Neural cell (in vitro differentiated cells): ENCODE measurements around the gene TOR1AIP1. TPM values are rescaled to one million over a fixed set of nuclear protein-coding genes. Genes with fewer than 3 reads are reported as not detected.

Experiments
- H2AFZ ChIP-seq: fragments of 200-600, 300-800 bp; sonication (generic), shearing (Covaris generic); 2 replicates; pipeline ENCODE4 v1.6.0; 2014; ENCODE audit warnings: low read depth, mild to moderate bottlenecking, antibody characterized with exemption, low read length, moderate library complexity
- H3F3A ChIP-seq: fragments of 200-600 bp; shearing (Covaris generic); 2 replicates; pipeline ENCODE4 v1.6.1; 2016; ENCODE audit warnings: mild to moderate bottlenecking, moderate library complexity, mixed read lengths, antibody characterized with exemption, low read length; ENCODE audit not compliant: insufficient read depth, poor library complexity, severe bottlenecking
- H3K27ac ChIP-seq: fragments of 200-600, 300-800 bp; sonication (generic), shearing (Covaris generic); 2 replicates; pipeline ENCODE4 v1.5.1; 2014; ENCODE audit warnings: mild to moderate bottlenecking, low read length, moderate library complexity
- H3K27me3 ChIP-seq: fragments of 300-800, 200-600 bp; sonication (generic), shearing (Covaris generic); 2 replicates; pipeline ENCODE4 v1.6.0; 2014; ENCODE audit warnings: mild to moderate bottlenecking, low read depth, low read length, moderate library complexity; ENCODE audit not compliant: insufficient read depth
- H3K36me3 ChIP-seq: fragments of 300-800, 200-600 bp; sonication (generic), shearing (Covaris generic); 2 replicates; pipeline ENCODE4 v1.5.1; 2014; ENCODE audit warnings: mild to moderate bottlenecking, antibody characterized with exemption, low read length, moderate library complexity; ENCODE audit not compliant: insufficient read depth
- H3K4me2 ChIP-seq: fragments of 300-800, 200-600 bp; sonication (generic), shearing (Covaris generic); 2 replicates; pipeline ENCODE4 v1.6.0; 2014; ENCODE audit warnings: mild to moderate bottlenecking, low read length
- H3K4me3 ChIP-seq: fragments of 300-800, 200-600 bp; sonication (generic), shearing (Covaris generic); 2 replicates; pipeline ENCODE4 v1.5.1; 2014; ENCODE audit warnings: mild to moderate bottlenecking, low read length, moderate library complexity
- H3K79me2 ChIP-seq: fragments of 200-600 bp; shearing (Covaris generic); replicated peaks from 2 replicates; pipeline ENCODE4 v1.6.0; 2014; ENCODE audit warnings: mild to moderate bottlenecking, low read length, moderate library complexity; ENCODE audit not compliant: insufficient read depth
- H3K9ac ChIP-seq: fragments of 300-800, 200-600 bp; sonication (generic), shearing (Covaris generic); 2 replicates; pipeline ENCODE4 v1.6.1; 2016; ENCODE audit warnings: mild to moderate bottlenecking, low read length, mixed read lengths
- H3K9me2 ChIP-seq: fragments of 200-600 bp; shearing (Covaris generic); 2 replicates; pipeline ENCODE4 v1.6.1; 2016; ENCODE audit warnings: mild to moderate bottlenecking, low read length, mixed read lengths; ENCODE audit not compliant: insufficient read depth
- H3K9me3 ChIP-seq: fragments of 200-600, 300-800 bp; sonication (generic), shearing (Covaris generic); 2 replicates; pipeline ENCODE4 v1.6.1; 2016; ENCODE audit warnings: mild to moderate bottlenecking, mixed run types, low read length, moderate library complexity, mixed read lengths
- H4K20me1 ChIP-seq: fragments of 200-600 bp; shearing (Covaris generic); 2 replicates; pipeline ENCODE4 v1.6.1; 2016; ENCODE audit warnings: mild to moderate bottlenecking, mixed run types; ENCODE audit not compliant: insufficient read depth
- EP300 ChIP-seq: fragments of 450-650 bp; conservative IDR thresholded peaks from 2 replicates; pipeline ENCODE4 v1.6.1; 2014; ENCODE audit warnings: antibody characterized with exemption, mild to moderate bottlenecking, moderate library complexity; ENCODE audit not compliant: poor library complexity, severe bottlenecking
- EZH2 ChIP-seq: fragments of 200-600, 300-800 bp; shearing (Covaris generic), sonication (generic); IDR thresholded peaks from 2 replicates; pipeline ENCODE4 v1.6.1; 2014; ENCODE audit warnings: antibody characterized with exemption, low read length, borderline replicate concordance, mild to moderate bottlenecking; ENCODE audit not compliant: insufficient read depth, poor library complexity, severe bottlenecking
- MXI1 ChIP-seq: fragments of 450-650 bp; conservative IDR thresholded peaks from 2 replicates; pipeline ENCODE4 v1.6.1; 2014; ENCODE audit warnings: antibody characterized with exemption, mild to moderate bottlenecking; ENCODE audit not compliant: poor library complexity, severe bottlenecking
- POLR2AphosphoS5 ChIP-seq: IDR thresholded peaks from 2 replicates; pipeline ENCODE4 v1.6.1; 2012
- RAD21 ChIP-seq: fragments of 450-650 bp; conservative IDR thresholded peaks from 2 replicates; pipeline ENCODE4 v1.6.1; 2014; ENCODE audit warnings: antibody characterized with exemption, mild to moderate bottlenecking, moderate library complexity
- SMC3 ChIP-seq: fragments of 450-650 bp; conservative IDR thresholded peaks from 2 replicates; pipeline ENCODE4 v1.6.1; 2014; ENCODE audit warnings: antibody characterized with exemption, mild to moderate bottlenecking, moderate library complexity; ENCODE audit not compliant: poor library complexity
- TAF1 ChIP-seq: IDR thresholded peaks from 2 replicates; pipeline ENCODE4 v1.6.1; 2012; ENCODE audit warnings: low read depth
- polyA plus RNA-seq: library from polyadenylated mRNA; depleted of rRNA; stranded (reverse); fragments of >200 nt; gene quantifications from 2 replicates; pipeline ENCODE4 v1.2.3, GENCODE V29; 2014
- TF ChIP-seq, protein P1 (sequence below): fragments of 450-650 bp; IDR thresholded peaks from 2 replicates; pipeline ENCODE4 v1.5.1; 2014; ENCODE audit warnings: antibody characterized with exemption, mild to moderate bottlenecking, moderate library complexity; ENCODE audit not compliant: poor library complexity, severe bottlenecking
- TF ChIP-seq, protein P2 (sequence below): IDR thresholded peaks from 2 replicates; pipeline ENCODE4 v1.6.1; 2012; ENCODE audit warnings: borderline replicate concordance

TOR1AIP1 gene
- polyA plus RNA-seq, 1 donor from 2014 or later, result 10.4 TPM

DNA sequence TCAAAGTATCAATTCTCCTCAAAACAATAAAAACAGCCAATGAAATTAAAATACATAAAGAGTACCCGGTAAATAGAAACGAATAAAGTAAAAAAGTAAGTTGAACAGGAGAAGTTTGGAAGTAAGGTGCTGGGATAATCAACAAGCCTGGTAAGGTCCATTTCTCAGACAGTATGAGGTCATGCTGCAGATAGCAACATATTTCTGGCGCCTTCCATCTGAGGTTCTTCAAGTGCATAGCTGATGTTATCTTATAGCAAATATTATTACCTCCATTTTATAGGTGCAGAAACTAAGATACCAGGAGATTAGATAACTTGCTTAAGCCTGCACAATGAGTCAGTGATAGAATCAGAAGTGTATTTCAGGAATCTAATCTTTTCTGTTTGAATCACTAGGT, 48.8 kb downstream of the TOR1AIP1 start:
- TF ChIP-seq EP300 (no peak), SMC3 (no peak), RAD21 (no peak), EZH2 (no peak), POLR2AphosphoS5 (no peak), MXI1 (no peak), TAF1 (no peak)
- TF ChIP-seq, protein P1, sequence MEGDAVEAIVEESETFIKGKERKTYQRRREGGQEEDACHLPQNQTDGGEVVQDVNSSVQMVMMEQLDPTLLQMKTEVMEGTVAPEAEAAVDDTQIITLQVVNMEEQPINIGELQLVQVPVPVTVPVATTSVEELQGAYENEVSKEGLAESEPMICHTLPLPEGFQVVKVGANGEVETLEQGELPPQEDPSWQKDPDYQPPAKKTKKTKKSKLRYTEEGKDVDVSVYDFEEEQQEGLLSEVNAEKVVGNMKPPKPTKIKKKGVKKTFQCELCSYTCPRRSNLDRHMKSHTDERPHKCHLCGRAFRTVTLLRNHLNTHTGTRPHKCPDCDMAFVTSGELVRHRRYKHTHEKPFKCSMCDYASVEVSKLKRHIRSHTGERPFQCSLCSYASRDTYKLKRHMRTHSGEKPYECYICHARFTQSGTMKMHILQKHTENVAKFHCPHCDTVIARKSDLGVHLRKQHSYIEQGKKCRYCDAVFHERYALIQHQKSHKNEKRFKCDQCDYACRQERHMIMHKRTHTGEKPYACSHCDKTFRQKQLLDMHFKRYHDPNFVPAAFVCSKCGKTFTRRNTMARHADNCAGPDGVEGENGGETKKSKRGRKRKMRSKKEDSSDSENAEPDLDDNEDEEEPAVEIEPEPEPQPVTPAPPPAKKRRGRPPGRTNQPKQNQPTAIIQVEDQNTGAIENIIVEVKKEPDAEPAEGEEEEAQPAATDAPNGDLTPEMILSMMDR, result no peak
- TF ChIP-seq, protein P2, sequence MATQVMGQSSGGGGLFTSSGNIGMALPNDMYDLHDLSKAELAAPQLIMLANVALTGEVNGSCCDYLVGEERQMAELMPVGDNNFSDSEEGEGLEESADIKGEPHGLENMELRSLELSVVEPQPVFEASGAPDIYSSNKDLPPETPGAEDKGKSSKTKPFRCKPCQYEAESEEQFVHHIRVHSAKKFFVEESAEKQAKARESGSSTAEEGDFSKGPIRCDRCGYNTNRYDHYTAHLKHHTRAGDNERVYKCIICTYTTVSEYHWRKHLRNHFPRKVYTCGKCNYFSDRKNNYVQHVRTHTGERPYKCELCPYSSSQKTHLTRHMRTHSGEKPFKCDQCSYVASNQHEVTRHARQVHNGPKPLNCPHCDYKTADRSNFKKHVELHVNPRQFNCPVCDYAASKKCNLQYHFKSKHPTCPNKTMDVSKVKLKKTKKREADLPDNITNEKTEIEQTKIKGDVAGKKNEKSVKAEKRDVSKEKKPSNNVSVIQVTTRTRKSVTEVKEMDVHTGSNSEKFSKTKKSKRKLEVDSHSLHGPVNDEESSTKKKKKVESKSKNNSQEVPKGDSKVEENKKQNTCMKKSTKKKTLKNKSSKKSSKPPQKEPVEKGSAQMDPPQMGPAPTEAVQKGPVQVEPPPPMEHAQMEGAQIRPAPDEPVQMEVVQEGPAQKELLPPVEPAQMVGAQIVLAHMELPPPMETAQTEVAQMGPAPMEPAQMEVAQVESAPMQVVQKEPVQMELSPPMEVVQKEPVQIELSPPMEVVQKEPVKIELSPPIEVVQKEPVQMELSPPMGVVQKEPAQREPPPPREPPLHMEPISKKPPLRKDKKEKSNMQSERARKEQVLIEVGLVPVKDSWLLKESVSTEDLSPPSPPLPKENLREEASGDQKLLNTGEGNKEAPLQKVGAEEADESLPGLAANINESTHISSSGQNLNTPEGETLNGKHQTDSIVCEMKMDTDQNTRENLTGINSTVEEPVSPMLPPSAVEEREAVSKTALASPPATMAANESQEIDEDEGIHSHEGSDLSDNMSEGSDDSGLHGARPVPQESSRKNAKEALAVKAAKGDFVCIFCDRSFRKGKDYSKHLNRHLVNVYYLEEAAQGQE, result no peak

DNA sequence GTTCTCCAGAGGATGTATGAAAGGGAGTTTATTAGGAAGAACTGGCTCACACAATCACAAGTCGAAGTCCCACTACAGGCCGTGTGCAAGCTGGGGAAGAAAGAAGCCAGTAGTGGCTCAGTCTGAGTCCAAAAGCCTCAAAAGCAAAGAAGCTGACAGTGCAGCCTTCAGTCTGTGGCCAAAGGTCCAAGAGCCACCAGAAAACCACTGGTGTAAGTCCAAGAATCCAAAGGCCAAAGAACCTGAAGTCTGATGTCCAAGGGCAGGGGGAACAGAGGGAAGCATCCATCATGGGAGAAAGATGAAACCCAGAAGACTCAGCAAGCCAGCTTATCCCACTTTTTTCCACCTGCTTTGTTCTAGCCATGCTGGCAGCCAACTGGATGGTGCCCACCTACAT, 51.1 kb downstream of the TOR1AIP1 start:
- H3K9me3 ChIP-seq, result no peaks in the 10 kb centered on the region
- no peak overlapping the region for H2AFZ ChIP-seq
- no peaks in the 10 kb centered on the region for H3K36me3 ChIP-seq
- no peak overlapping the region for H3K4me2 ChIP-seq
- no peaks in the 10 kb centered on the region for H3F3A ChIP-seq
- H4K20me1 ChIP-seq, result no peaks in the 10 kb centered on the region
- TF ChIP-seq, protein P2, result no peak
- TF ChIP-seq, protein P1, result no peak
- TF ChIP-seq MXI1, result no peak
- no peak for TF ChIP-seq EZH2
- TF ChIP-seq TAF1, result no peak
- TF ChIP-seq EP300, result no peak
- TF ChIP-seq POLR2AphosphoS5, result no peak
- TF ChIP-seq RAD21, result no peak
- TF ChIP-seq SMC3, result no peak
- H3K27me3 ChIP-seq, result no peaks in the 10 kb centered on the region
- H3K9me2 ChIP-seq, result no peaks in the 10 kb centered on the region
- H3K4me3 ChIP-seq, result no peak overlapping the region
- H3K79me2 ChIP-seq, result no peaks in the 10 kb centered on the region
- H3K9ac ChIP-seq, result no peak overlapping the region
- H3K27ac ChIP-seq, result no peak overlapping the region

More for the DNA sequence above, 48.8 kb downstream of the TOR1AIP1 start:
- no peaks in the 10 kb centered on the region for H3F3A ChIP-seq
- no peaks in the 10 kb centered on the region for H3K9me2 ChIP-seq
- no peak overlapping the region for H3K9ac ChIP-seq
- H2AFZ ChIP-seq, result no peak overlapping the region
- H3K27ac ChIP-seq, result no peak overlapping the region
- no peaks in the 10 kb centered on the region for H3K79me2 ChIP-seq
- no peaks in the 10 kb centered on the region for H3K27me3 ChIP-seq
- H3K9me3 ChIP-seq, result no peaks in the 10 kb centered on the region
- no peak overlapping the region for H3K4me2 ChIP-seq
- no peak overlapping the region for H3K4me3 ChIP-seq
- H3K36me3 ChIP-seq, result no peaks in the 10 kb centered on the region
- H4K20me1 ChIP-seq, result no peaks in the 10 kb centered on the region
